IPS-18c (cell line): ENCODE measurements around the gene NGDN.

Source experiments
- H3K4me3 ChIP-seq: 2 replicates; pipeline ENCODE4 v1.7.0; 2013; ENCODE audit warnings: low read depth, mild to moderate bottlenecking, low read length, moderate library complexity; ENCODE audit not compliant: insufficient read depth
- H3K9me3 ChIP-seq: one replicate; pipeline ENCODE4 v1.6.1; 2013; ENCODE audit warnings: mild to moderate bottlenecking, low read length, moderate library complexity; ENCODE audit not compliant: control insufficient read depth, insufficient read depth

The NGDN gene

DNA sequence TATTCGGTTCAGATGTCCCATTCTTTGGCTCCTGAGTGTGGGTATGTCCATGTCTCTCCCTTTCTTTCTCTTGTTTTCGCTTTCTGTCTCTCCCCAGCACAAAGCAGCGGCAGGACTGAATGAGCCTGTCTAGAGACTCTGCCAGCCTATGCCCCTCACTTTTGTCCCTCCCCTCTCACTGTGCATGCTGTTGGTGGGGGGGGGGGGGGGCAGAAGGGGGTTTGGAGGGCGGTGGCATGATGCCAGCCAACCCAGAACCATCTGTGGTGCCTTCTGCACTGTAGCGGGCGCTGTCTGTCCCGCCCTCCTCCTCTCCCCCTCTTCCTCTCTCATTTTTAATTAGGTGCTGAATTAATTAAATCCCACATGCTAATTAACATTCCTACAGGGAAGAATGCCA is 17.7 kb downstream of the NGDN start:
- H3K9me3 ChIP-seq = no peaks in the 10 kb centered on the region
- no peak overlapping the region for H3K4me3 ChIP-seq

DNA sequence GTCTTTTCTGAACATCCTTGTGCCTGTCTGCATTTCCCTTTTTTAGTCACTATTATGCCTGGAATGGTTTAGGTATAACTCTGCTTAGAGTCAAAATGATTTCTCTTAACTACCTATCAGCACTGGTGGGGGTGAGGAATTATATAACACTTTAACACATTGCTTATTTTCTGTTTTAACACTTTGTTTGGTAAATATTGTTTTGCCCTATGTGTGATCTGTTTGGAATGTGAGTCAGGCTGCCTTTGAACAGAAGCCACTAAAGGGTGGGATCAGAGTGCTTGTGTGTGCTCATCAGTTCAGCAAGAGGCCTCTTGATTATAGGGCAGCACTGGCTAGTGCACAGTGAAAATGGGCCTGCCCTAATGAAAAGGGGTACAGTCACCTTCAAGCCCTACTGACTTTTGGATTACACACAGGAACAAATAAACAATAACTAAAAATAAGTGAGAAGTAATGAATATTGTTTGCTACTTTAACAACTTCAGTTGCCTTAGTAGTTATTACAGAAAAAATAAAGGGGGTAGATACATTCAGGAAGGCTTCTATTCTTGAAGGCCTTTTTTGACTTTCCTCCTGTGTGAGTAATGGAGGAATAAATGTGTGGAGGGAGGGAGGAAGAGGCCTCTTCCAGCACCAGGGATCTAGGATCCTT is 23.2 kb downstream of the NGDN start:
- no peak overlapping the region for H3K4me3 ChIP-seq
- no peaks in the 10 kb centered on the region for H3K9me3 ChIP-seq

- Histone ChIP-seq H3K4me3 (no peak overlapping the region), H3K9me3 (no peaks in the 10 kb centered on the region)
Measured at GRCh38 chr14:23494223-23494622, 24.7 kb downstream of the NGDN start.

DNA sequence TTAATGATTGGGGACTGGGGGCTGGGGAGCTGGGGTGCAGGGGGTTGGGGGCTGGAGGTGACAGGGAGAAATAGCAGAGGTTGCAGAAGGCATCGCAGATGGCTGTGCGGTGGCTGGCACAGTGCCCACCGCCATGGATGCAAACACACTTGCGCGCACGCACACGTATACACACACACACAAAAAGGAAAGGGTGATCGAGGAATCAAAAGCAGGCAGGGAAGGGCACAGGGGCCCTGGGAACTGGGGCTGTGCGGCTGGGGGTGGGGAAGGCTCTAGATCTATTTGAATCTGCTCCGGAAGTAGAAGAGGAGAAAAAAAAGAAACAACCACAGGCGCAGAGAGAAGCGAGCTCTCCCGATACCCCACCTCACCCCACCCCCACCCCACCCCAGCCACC is 42.7 kb downstream of the NGDN start:
- Histone ChIP-seq H3K4me3 (no peak overlapping the region), H3K9me3 (peaks cover 2% of the 10 kb centered on the region)

DNA sequence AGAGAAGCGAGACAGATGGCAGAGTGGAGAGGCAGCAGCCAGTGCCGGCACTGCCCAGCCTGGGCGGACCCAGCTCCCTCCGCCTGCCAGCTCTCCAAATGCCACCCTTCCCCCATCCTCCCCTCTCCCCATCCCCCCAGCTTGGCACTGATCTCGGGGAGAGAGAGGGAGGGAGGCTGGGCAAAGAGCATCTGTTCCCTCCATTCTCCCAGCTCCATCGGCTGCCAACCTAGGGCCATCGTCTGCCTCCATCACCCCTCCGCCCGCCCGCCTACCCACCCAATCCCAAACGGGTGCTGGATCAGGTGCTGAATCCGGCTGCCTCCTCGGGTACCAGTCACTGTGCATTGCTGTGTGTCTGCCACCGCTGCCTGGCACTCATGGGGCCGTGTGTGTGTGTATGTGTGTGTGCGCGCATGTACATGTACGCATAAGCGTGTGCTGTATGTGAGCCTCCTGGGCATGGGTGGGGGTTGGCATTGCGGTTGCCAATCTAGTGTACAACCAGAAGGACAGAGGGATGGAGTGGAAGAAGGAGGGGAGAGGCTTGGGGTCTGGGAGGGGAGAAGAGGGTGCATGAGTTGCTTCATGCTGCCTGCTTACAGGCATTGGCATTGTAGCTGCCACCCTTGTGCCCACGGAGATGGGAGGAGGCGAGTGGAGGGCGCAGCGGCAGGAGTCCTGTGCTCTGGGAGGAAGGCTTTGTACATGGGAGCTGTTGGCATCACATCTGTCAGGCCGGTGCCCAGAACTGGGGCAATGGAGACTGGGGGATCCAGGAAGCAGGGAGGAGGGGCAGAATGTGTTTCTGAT is 43.7 kb downstream of the NGDN start:
- Histone ChIP-seq H3K4me3 (no peak overlapping the region), H3K9me3 (peaks cover 2% of the 10 kb centered on the region)

- Histone ChIP-seq H3K9me3 (no peaks in the 10 kb centered on the region), H3K4me3 (no peak overlapping the region)
Measured at GRCh38 chr14:23513818-23514643, 44.5 kb downstream of the NGDN start.

DNA sequence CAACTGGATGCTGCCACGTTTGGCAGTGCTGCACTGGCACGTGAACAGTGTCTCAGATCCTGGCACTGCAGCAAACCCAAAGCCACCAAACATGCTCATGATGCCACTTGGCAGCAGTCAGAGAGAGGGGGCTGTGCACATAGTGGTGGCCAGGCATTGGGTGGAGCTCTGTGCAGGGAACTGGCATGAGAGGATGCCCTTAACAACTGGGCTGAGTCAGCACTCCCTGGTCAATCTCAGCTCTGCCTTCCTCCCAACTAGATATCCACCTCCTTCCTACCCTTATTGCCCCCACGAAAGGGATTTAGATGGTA is 45.1 kb downstream of the NGDN start:
- H3K9me3 ChIP-seq = no peaks in the 10 kb centered on the region
- H3K4me3 ChIP-seq = no peak overlapping the region

DNA sequence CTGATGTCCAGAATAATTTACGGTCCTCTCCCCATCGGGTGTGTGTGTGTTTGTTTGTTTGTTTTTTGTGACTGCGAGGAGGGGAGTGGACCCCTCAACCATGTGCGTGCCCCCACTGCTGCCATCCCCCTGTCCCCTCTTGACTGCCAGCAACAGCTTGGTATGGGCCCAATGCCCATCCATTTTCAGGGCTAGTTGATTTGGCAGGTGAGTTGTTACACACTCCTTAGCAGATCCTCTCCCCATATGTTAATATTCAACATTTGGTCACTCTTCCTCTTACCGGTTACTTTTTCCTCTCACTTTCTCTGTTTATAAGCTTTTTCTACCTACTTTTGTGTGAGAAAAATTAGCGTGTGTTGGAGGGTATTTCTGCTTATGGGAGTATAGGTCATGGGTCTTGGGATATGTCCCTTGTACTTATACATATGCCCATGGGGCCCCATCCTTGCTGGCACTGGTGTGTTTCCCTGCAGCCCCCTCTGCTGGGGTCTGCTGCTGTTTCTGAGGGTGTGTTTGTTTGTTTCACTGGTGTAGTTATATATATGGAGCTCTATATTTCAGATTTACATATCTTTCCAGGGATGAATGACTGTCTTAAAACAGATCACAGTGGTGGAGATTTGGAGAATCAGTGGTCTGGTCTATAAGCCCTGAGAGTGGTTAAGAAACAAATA is 48.3 kb downstream of the NGDN start:
- H3K4me3 ChIP-seq = no peak overlapping the region
- H3K9me3 ChIP-seq = no peaks in the 10 kb centered on the region

DNA sequence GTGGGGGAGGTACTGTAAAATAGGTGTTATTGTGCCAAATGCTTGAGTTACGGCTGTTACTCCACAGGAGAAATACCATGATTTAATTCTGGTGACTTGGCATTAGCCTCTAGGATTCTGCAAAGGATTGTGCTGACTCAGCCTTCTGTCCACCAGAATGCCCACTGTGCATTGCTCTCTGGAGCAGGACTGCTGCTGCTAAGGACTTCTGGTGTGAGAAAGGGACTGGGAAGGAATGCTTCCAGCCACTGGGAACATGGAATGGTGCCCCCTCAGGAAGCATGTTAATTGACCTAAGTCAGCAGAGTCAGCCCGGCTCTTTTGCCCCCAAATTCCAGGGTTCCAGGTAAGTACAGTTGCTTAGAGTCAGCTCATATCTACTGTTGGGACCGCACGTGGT is 49.2 kb downstream of the NGDN start:
- Histone ChIP-seq H3K4me3 (no peak overlapping the region), H3K9me3 (no peaks in the 10 kb centered on the region)

DNA sequence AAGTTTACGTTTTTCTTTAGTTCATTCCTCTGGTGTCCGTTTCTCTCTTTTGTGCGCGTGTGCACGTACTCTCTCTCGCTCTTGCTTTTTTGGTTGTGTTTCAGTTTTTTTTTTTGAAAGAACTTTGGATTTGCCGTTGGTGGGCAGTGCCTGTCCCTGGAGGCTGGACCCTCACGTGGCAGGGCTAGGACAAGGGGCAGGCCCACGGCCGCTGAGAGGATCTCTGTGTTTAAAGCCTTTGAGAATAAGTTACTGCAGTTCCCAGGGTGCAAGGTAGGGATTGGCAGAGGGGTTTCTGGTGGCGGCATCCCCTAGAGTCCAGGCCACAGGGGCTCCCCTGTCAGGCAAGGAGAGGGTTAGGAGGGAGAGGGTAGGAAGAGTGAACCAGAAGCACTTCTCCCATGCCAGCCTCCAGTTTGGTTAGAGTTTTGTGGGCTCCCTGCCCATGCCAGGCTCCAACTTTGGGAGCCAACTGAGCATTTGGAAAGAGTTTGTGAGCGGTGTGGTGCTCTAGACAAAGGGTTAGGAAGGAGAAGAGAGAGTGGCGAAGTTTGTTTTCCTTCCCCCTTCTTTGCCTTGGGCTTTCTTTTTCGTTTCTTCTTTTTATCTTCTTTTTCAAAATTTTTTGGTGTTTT is 51.5 kb downstream of the NGDN start:
- H3K4me3 ChIP-seq = no peak overlapping the region
- no peaks in the 10 kb centered on the region for H3K9me3 ChIP-seq

DNA sequence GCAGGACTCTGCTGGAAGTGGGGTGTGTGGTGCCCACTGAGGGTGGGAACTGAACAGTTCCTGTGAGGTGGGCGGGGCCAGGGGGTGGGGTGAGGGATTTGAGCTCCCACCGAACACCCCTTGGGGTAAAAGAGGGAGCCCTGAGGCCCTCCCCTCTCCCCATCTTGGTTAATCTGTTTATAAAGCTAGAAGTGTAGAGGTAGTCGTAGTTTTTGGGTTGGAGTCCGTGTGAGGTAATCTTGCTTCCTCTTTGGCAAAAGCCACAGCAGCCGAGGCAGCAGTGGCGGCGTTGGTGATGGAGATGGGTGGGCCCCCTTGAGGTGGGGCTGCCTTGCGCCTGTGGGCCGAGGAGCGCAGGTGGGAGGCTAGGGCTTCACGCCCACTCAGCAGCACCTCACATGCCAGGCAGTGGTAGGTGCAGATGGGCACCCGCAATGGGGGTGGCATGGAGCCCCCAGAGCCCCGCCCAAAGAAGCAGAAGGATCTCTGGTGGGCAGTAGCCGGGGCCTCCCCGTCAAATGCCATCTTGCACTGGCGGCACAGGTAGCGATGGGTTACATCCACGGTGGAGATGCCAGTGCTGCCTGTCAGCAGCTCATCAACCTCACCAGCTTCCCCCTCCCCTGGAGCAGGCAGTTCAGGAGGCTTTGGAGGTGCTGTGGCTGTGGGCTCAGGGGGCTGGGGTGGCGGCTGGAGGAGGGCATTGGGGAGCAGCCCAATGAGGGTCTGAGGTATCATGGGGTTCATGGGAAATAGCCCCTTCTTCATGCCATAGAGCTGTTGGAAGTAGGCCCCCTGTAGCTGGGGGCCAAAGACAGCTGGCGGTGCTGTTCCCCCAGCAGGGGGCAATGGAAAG is 52.5 kb downstream of the NGDN start:
- Histone ChIP-seq H3K4me3 (no peak overlapping the region), H3K9me3 (no peaks in the 10 kb centered on the region)

DNA sequence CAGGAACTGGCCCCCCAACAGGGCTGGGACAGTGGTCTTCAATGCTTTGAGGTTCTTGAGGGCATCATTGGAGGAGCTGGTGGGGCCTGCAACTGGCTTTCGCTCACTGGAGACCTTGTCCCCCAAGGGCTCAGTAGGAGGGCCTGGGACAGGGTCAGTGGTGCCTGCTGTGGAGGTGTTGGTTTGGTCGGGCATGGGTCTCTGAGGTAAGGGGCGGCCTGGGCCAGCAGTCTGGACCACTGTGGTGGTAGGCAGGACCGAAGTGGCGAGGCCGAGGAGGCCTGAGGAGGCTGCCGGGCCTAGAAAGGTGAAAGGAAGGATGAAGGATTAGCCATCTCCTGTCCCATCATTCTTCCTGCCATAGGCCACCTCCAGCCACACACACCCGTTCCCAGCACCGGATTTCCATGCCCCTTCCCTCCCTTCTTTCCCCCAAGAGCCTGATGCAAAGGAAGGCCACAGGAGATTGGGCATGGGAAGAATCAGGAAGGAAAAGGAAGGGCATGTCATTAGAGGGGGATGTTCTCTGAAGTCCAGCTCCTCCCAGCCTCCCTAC is 53.2 kb downstream of the NGDN start:
- H3K4me3 ChIP-seq = no peak overlapping the region
- no peaks in the 10 kb centered on the region for H3K9me3 ChIP-seq

DNA sequence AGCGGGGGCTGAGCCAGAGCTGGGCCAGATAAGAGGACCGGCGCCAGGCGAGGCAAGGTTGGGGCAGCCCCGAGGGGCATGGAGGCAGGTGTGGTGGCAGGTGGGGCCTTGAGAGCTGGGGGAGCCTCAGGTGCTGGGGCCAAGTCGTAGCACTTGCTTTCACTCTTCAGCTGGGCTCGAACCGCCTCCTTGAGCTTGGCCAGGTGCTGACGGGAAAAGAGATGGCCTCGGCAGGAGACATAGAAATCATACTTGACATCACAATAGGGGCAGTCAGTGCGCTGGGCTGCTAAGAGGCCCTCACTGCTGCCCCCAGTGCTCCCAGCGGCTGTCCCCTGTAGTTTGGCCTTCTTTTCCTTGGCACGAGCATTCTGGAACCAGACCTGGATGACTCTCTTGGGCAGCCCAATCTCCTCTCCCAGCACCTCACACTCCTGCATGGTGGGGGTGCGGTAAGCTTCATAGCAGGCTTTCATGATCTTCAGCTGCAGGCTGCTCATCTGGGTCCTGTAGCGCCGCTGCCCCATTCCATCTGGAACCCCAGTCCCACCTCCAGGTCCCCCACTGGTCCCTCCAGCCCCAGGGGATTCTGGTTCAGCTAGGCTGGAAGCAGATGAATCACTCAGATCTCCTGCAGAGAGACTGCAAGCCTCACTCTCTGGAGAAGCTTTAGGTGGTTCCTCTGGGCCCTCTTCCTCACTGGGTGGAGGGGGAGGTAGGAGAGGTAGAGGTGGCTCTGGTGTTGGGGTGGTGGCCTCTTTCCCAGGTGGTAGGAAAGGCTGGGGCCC is 53.9 kb downstream of the NGDN start:
- Histone ChIP-seq H3K4me3 (no peak overlapping the region), H3K9me3 (no peaks in the 10 kb centered on the region)

- Histone ChIP-seq H3K9me3 (no peaks in the 10 kb centered on the region), H3K4me3 (no peak overlapping the region)
Measured at GRCh38 chr14:23524954-23525353, 55.5 kb downstream of the NGDN start.

- no peaks in the 10 kb centered on the region for H3K9me3 ChIP-seq
- H3K4me3 ChIP-seq = no peak overlapping the region
Measured at GRCh38 chr14:23525611-23526010, 56.1 kb downstream of the NGDN start.
